ENCODE measurements around the gene TCF7. TPM values are rescaled to one million over a fixed set of nuclear protein-coding genes. Genes with fewer than 3 reads are reported as not detected.

Gene TCF7
- total RNA-seq, 1 donor = 3.3 TPM

DNA sequence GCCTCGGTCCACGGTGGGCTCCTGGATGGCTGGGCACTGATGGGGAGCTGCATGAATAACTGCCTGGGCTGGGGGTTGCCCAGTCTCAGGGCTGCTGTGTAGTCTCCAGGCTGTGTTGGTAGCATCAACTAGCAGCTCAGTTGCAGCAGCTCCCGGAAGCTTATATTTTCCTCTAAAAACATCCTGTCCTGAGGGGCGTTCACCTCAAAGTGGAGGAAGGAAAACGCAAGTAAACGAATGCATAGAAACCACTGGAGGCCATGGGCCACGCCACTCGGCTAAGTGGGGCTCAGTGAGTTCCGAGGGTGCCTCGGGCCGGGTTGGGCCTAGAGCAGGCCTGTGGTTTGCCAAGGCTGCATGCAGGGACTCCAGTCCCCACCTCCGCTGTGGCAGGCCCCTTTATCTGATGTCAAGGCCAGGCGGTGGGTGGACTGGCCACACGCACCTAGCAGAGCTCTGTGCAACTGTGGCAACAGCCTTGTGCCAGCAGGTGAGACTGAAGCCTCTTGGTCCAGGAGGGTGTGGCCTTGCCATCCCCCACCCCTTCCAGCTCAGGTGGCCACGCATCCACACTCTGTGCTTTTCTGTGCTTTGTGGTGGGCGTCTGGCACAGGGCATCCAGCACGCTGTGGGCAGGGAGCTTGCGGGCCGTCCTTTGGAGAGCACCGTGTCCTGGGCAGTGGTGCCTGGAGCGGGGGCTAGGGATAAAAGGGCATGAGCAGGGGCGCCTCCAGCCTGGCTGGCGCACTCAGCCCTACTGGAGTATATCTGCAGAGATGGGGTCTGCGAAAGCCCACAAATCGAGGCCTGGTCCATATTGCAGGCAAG, 15.1 kb downstream of the TCF7 start:
- no peak for TF ChIP-seq CTCF (IDR thresholded peaks at IDR 0.05; ENCODE audit: extremely low read depth, low read depth, low read length)
- Histone ChIP-seq H3K27me3 (ENCODE audit: insufficient read depth, low read length) (no peaks in the 10 kb centered on the region), H3K4me3 (ENCODE audit: insufficient read depth, low read length) (no peak overlapping the region), H4K20me1 (ENCODE audit: insufficient read depth, low read length) (peaks cover 39% of the 10 kb centered on the region), H2AFZ (ENCODE audit: low read length) (no peak overlapping the region), H3K4me2 (ENCODE audit: insufficient read depth, low read length) (no peak overlapping the region), H3K79me2 (ENCODE audit: insufficient read depth, low read length) (peaks cover 80% of the 10 kb centered on the region), H3K4me1 (ENCODE audit: insufficient read depth, low read length) (peaks cover 29% of the 10 kb centered on the region), H3K27ac (ENCODE audit: low read depth, low read length) (no peak overlapping the region), H3K36me3 (ENCODE audit: insufficient read depth, low read length) (peaks cover 18% of the 10 kb centered on the region), H3K9me3 (ENCODE audit: low read depth, low read length) (no peaks in the 10 kb centered on the region)
- peak; percentile 50 for DNase-seq (ENCODE audit: insufficient read length, low spot score, missing footprints)

DNA sequence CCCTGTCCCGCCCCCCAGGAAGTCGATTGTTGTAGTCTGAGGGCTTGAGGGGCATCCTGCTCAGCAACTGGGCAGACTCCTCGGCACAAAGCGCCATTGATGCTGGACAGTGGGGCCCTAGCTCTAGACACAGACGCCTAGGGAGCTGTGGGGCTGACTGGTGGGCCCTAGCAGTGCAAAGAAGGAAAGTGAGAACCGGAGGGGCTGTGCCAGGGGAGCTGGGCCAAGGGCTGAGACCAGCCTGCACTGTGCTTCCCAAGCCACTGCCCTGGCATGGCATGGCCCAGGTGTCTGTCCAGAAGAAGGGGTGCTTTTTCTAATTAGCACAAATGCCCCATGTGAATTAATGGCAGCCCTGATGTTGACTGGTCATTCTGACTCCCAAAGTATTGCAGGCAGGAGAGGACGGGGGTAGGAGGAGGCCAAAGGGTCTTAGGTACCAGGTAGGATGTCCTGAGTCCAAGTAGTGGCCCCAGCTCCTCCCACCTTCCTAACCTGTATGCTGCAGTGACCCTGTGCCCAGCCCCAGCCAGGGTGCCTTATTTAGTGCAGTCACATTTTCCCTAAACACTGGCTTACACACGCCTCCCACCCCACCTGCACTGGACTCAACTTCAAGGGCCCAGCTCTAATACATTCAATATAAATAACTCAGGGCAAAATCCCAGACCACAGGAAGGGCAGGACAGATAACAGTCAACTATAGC, 15.9 kb downstream of the TCF7 start:
- H3K36me3 ChIP-seq (ENCODE audit: insufficient read depth, low read length) = peaks cover 25% of the 10 kb centered on the region
- peaks cover 22% of the 10 kb centered on the region for H3K4me1 ChIP-seq (ENCODE audit: insufficient read depth, low read length)
- H3K27me3 ChIP-seq (ENCODE audit: insufficient read depth, low read length) = no peaks in the 10 kb centered on the region
- peaks cover 36% of the 10 kb centered on the region for H4K20me1 ChIP-seq (ENCODE audit: insufficient read depth, low read length)
- no peaks in the 10 kb centered on the region for H3K9me3 ChIP-seq (ENCODE audit: low read depth, low read length)
- no peak overlapping the region for H3K4me2 ChIP-seq (ENCODE audit: insufficient read depth, low read length)
- TF ChIP-seq CTCF (IDR thresholded peaks at IDR 0.05; ENCODE audit: extremely low read depth, low read depth, low read length) = no peak
- H3K79me2 ChIP-seq (ENCODE audit: insufficient read depth, low read length) = peaks cover 86% of the 10 kb centered on the region
- no peak overlapping the region for H3K4me3 ChIP-seq (ENCODE audit: insufficient read depth, low read length)
- no peak overlapping the region for H3K27ac ChIP-seq (ENCODE audit: low read depth, low read length)
- H2AFZ ChIP-seq (ENCODE audit: low read length) = no peak overlapping the region
- peak; percentile 52 for DNase-seq (ENCODE audit: insufficient read length, low spot score, missing footprints)

DNA sequence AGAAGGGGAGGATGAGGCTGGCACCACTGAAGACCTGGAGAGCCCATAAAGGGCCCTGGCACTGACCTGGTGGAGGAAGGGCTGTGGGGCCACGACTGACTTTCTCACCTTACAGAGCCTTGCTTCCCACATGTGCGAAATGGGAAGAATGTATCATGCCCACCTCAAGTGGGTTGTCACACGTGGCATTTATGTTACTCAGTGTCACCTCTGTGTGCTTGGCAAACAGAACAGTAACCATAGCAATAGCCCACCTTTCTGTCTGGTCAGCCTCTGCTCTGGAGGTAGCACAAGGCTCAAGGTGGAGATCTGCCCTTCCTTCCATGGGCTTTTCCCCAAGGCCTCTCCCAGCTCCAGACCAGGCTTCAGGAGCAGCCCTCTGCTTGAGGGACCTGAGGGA, 16.7 kb downstream of the TCF7 start:
- TF ChIP-seq CTCF (IDR thresholded peaks at IDR 0.05; ENCODE audit: extremely low read depth, low read depth, low read length) = no peak
- DNase-seq (ENCODE audit: insufficient read length, low spot score, missing footprints) = peak; percentile 69
- H3K4me3 ChIP-seq (ENCODE audit: insufficient read depth, low read length) = no peak overlapping the region
- H3K9me3 ChIP-seq (ENCODE audit: low read depth, low read length) = no peaks in the 10 kb centered on the region
- H3K4me2 ChIP-seq (ENCODE audit: insufficient read depth, low read length) = no peak overlapping the region
- no peaks in the 10 kb centered on the region for H3K27me3 ChIP-seq (ENCODE audit: insufficient read depth, low read length)
- peaks cover 42% of the 10 kb centered on the region for H4K20me1 ChIP-seq (ENCODE audit: insufficient read depth, low read length)
- H3K79me2 ChIP-seq (ENCODE audit: insufficient read depth, low read length) = peaks cover 91% of the 10 kb centered on the region
- peaks cover 14% of the 10 kb centered on the region for H3K4me1 ChIP-seq (ENCODE audit: insufficient read depth, low read length)
- H3K27ac ChIP-seq (ENCODE audit: low read depth, low read length) = no peak overlapping the region
- H2AFZ ChIP-seq (ENCODE audit: low read length) = no peak overlapping the region
- peaks cover 33% of the 10 kb centered on the region for H3K36me3 ChIP-seq (ENCODE audit: insufficient read depth, low read length)
